Astrocyte (in vitro differentiated cells and primary cell): ENCODE results near the gene MAN2A1. TPM values are rescaled to one million over a fixed set of nuclear protein-coding genes. Genes with fewer than 3 reads are reported as not detected.

Source experiments
- DNase-seq: peaks from one replicate; pipeline ENCODE4 v3.0.0-alpha.2; 2010; ENCODE audit warnings: low read depth
- FAIRE-seq: peaks from 2 replicates; lab custom pipeline; 2011; peaks lifted over from hg19 to GRCh38; lab: Jason Lieb, UNC
- H2AFZ ChIP-seq: 2 replicates; pipeline ENCODE4 v1.6.0; 2012; ENCODE audit warnings: low read depth, low read length, inconsistent platforms
- H3K27ac ChIP-seq: 2 replicates; pipeline ENCODE4 v1.5.1; 2011; ENCODE audit warnings: low read depth, low read length, inconsistent platforms
- H3K27me3 ChIP-seq: 2 replicates; pipeline ENCODE4 v1.6.0; 2011; ENCODE audit warnings: low read length, inconsistent platforms; ENCODE audit not compliant: insufficient read depth
- H3K36me3 ChIP-seq: 2 replicates; pipeline ENCODE4 v1.5.1; 2011; ENCODE audit warnings: low read length, inconsistent platforms; ENCODE audit not compliant: insufficient read depth
- H3K4me1 ChIP-seq: 2 replicates; pipeline ENCODE4 v1.5.1; 2011; ENCODE audit warnings: low read length, inconsistent platforms; ENCODE audit not compliant: insufficient read depth
- H3K4me2 ChIP-seq: 2 replicates; pipeline ENCODE4 v1.6.0; 2012; ENCODE audit warnings: low read length, inconsistent platforms
- H3K4me3 ChIP-seq: 2 replicates; pipeline ENCODE4 v1.5.1; 2011; ENCODE audit warnings: low read depth, mild to moderate bottlenecking, low read length, inconsistent platforms; ENCODE audit not compliant: insufficient read depth
- H3K79me2 ChIP-seq: 2 replicates; pipeline ENCODE4 v1.6.0; 2012; ENCODE audit warnings: mild to moderate bottlenecking, low read length, inconsistent platforms; ENCODE audit not compliant: insufficient read depth
- H3K9ac ChIP-seq: 2 replicates; pipeline ENCODE4 v1.6.0; 2012; ENCODE audit warnings: mild to moderate bottlenecking, low read length, inconsistent platforms
- H3K9me3 ChIP-seq: 2 replicates; pipeline ENCODE4 v1.5.1; 2012; ENCODE audit warnings: low read depth, mild to moderate bottlenecking, low read length, inconsistent platforms; ENCODE audit not compliant: insufficient read depth
- H4K20me1 ChIP-seq: 2 replicates; pipeline ENCODE4 v1.6.0; 2012; ENCODE audit warnings: low read length, inconsistent platforms; ENCODE audit not compliant: insufficient read depth
- H3K27ac Mint-ChIP-seq: one replicate; pipeline ENCODE4 v1.8.0; 2021; ENCODE audit warnings: mild to moderate bottlenecking, mixed read lengths; ENCODE audit not compliant: unreplicated experiment
- H3K27me3 Mint-ChIP-seq: one replicate; pipeline ENCODE4 v1.8.0; 2021; ENCODE audit warnings: low read depth, mixed read lengths; ENCODE audit not compliant: unreplicated experiment
- H3K36me3 Mint-ChIP-seq: one replicate; pipeline ENCODE4 v1.8.0; 2021; ENCODE audit warnings: low read depth, mixed read lengths; ENCODE audit not compliant: unreplicated experiment
- H3K4me1 Mint-ChIP-seq: one replicate; pipeline ENCODE4 v1.8.0; 2021; ENCODE audit warnings: low read depth, mixed read lengths; ENCODE audit not compliant: unreplicated experiment
- H3K4me3 Mint-ChIP-seq: one replicate; pipeline ENCODE4 v1.8.0; 2021; ENCODE audit warnings: mild to moderate bottlenecking, moderate library complexity, mixed read lengths; ENCODE audit not compliant: unreplicated experiment
- H3K9me3 Mint-ChIP-seq: one replicate; pipeline ENCODE4 v1.8.0; 2021; ENCODE audit warnings: mild to moderate bottlenecking, mixed read lengths; ENCODE audit not compliant: unreplicated experiment
- EZH2 ChIP-seq: IDR thresholded peaks from 2 replicates; pipeline ENCODE4 v1.6.1; 2012; ENCODE audit warnings: mild to moderate bottlenecking, low read length, inconsistent platforms; ENCODE audit not compliant: insufficient read depth
- total RNA-seq: library from RNA; stranded (reverse); gene quantifications from 2 replicates; pipeline ENCODE4 v1.2.1, GENCODE V29; 2021
- TF ChIP-seq, protein P1 (sequence below): IDR thresholded peaks from 2 replicates; pipeline ENCODE4 v1.5.1; 2011; ENCODE audit warnings: low read depth, mild to moderate bottlenecking, inconsistent platforms, low read length, moderate library complexity; ENCODE audit not compliant: insufficient read depth

Gene MAN2A1
- total RNA-seq, 1 donor from 2014 or later, result 109 TPM

GRCh38 chr5:109705596-109705995, 15.9 kb downstream of the MAN2A1 start:
- H2AFZ ChIP-seq, result no peak overlapping the region
- peaks cover 80% of the 10 kb centered on the region for H4K20me1 ChIP-seq
- H3K36me3 ChIP-seq, result no peaks in the 10 kb centered on the region
- no peaks in the 10 kb centered on the region for H3K4me1 ChIP-seq
- H3K9ac ChIP-seq, result no peak overlapping the region
- peaks cover 25% of the 10 kb centered on the region for H3K4me1 Mint-ChIP-seq
- no peak overlapping the region for H3K27ac ChIP-seq
- peaks cover 98% of the 10 kb centered on the region for H3K79me2 ChIP-seq
- FAIRE-seq (no peak), DNase-seq (peak; percentile 78)
- no peak overlapping the region for H3K4me3 Mint-ChIP-seq
- no peak overlapping the region for H3K4me2 ChIP-seq
- H3K27ac Mint-ChIP-seq, result peak overlapping the region; percentile 43
- no peak overlapping the region for H3K4me3 ChIP-seq
- H3K9me3 ChIP-seq, result no peaks in the 10 kb centered on the region
- TF ChIP-seq, protein P1, sequence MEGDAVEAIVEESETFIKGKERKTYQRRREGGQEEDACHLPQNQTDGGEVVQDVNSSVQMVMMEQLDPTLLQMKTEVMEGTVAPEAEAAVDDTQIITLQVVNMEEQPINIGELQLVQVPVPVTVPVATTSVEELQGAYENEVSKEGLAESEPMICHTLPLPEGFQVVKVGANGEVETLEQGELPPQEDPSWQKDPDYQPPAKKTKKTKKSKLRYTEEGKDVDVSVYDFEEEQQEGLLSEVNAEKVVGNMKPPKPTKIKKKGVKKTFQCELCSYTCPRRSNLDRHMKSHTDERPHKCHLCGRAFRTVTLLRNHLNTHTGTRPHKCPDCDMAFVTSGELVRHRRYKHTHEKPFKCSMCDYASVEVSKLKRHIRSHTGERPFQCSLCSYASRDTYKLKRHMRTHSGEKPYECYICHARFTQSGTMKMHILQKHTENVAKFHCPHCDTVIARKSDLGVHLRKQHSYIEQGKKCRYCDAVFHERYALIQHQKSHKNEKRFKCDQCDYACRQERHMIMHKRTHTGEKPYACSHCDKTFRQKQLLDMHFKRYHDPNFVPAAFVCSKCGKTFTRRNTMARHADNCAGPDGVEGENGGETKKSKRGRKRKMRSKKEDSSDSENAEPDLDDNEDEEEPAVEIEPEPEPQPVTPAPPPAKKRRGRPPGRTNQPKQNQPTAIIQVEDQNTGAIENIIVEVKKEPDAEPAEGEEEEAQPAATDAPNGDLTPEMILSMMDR, result no peak
- TF ChIP-seq EZH2, result no peak
- H3K9me3 Mint-ChIP-seq, result no peaks in the 10 kb centered on the region
- H3K27me3 Mint-ChIP-seq, result no peaks in the 10 kb centered on the region
- H3K36me3 Mint-ChIP-seq, result peaks cover 3% of the 10 kb centered on the region
- no peaks in the 10 kb centered on the region for H3K27me3 ChIP-seq

DNA sequence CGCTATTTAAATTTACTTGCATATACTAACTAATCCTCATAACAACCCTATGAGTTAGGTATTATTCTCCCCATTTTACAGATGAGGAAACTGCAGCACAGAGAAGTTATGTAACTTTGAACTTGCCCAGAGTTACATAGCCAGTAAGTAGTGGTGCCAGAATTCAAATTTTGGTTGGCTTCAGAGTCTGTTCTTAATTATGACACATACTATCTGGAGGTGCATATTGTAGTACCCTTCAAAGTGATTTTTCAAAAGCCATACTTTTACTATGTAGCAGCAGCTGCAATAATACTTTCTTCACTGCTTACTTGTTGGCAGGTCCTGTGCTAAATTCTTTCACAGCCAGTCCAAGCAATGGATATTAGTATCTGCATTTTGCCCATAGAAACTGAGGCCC, 16.4 kb downstream of the MAN2A1 start:
- no peaks in the 10 kb centered on the region for H3K9me3 Mint-ChIP-seq
- Histone ChIP-seq H3K9ac (no peak overlapping the region), H2AFZ (no peak overlapping the region), H3K27ac (no peak overlapping the region), H3K36me3 (no peaks in the 10 kb centered on the region), H3K27me3 (no peaks in the 10 kb centered on the region), H4K20me1 (peaks cover 75% of the 10 kb centered on the region), H3K4me3 (no peak overlapping the region), H3K79me2 (peaks cover 96% of the 10 kb centered on the region), H3K9me3 (no peaks in the 10 kb centered on the region), H3K4me2 (no peak overlapping the region), H3K4me1 (no peaks in the 10 kb centered on the region)
- DNase-seq (no peak), FAIRE-seq (peak; percentile 58)
- H3K27ac Mint-ChIP-seq, result no peak overlapping the region
- peaks cover 24% of the 10 kb centered on the region for H3K4me1 Mint-ChIP-seq
- peaks cover 3% of the 10 kb centered on the region for H3K36me3 Mint-ChIP-seq
- H3K27me3 Mint-ChIP-seq, result no peaks in the 10 kb centered on the region
- H3K4me3 Mint-ChIP-seq, result no peak overlapping the region
- TF ChIP-seq EZH2, result no peak
- TF ChIP-seq, protein P1, result no peak

DNA sequence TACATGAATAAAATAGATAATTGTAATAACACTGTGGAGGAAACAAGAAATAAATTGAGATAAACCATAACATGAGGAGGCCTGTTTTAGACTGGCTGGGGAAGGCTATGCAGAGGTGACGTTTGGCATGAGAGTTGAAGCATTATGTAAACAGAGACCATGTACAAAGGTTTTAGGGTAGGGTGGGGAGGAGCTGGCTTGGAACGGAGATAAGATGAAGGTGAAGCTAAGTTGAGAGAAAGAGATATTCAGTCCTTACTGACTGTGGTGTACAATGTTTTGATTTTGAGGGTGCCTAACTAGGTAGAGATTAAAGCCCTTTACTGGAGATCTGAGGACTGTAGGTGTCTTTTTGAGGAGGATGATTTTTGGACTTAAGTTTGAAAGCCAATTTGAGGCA, 17.8 kb downstream of the MAN2A1 start:
- Histone ChIP-seq H3K79me2 (peaks cover 96% of the 10 kb centered on the region), H3K4me1 (no peaks in the 10 kb centered on the region), H3K27ac (no peak overlapping the region), H3K4me3 (no peak overlapping the region), H3K4me2 (no peak overlapping the region), H4K20me1 (peaks cover 72% of the 10 kb centered on the region), H3K9me3 (no peaks in the 10 kb centered on the region), H2AFZ (no peak overlapping the region), H3K9ac (no peak overlapping the region), H3K27me3 (no peaks in the 10 kb centered on the region), H3K36me3 (no peaks in the 10 kb centered on the region)
- H3K27ac Mint-ChIP-seq, result no peak overlapping the region
- TF ChIP-seq, protein P1, result no peak
- TF ChIP-seq EZH2, result no peak
- peaks cover 17% of the 10 kb centered on the region for H3K4me1 Mint-ChIP-seq
- no peak for DNase-seq
- no peak for FAIRE-seq
- peaks cover 3% of the 10 kb centered on the region for H3K36me3 Mint-ChIP-seq
- no peaks in the 10 kb centered on the region for H3K27me3 Mint-ChIP-seq
- H3K9me3 Mint-ChIP-seq, result no peaks in the 10 kb centered on the region
- H3K4me3 Mint-ChIP-seq, result no peak overlapping the region
